ENCODE data around the gene CYP51A1.
"Not testable (repeated sequence)": the region's sequence is repeated elsewhere in the genome, so short reads cannot be mapped to it uniquely, and the experiment has no call there.

Gene CYP51A1

DNA sequence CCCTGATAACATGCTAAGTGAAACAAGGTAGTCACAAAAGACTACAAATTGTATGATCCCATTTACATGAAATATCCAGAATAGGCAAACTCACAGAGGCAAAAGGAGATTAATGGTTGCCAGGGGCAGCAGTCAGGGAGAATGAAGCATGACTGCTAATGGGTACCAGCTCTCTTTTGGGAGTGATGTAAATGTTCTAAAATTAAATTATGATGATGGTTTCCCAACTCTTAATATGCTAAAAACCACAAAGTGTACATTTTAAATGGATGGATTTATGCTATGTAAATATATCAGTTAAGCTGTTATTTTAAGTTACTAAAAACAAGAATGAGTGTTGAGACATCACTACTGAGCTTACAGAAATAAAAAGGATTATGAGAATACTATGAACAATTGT is 12.6 kb downstream of the CYP51A1 start:
- no peak for DNase-seq

DNA sequence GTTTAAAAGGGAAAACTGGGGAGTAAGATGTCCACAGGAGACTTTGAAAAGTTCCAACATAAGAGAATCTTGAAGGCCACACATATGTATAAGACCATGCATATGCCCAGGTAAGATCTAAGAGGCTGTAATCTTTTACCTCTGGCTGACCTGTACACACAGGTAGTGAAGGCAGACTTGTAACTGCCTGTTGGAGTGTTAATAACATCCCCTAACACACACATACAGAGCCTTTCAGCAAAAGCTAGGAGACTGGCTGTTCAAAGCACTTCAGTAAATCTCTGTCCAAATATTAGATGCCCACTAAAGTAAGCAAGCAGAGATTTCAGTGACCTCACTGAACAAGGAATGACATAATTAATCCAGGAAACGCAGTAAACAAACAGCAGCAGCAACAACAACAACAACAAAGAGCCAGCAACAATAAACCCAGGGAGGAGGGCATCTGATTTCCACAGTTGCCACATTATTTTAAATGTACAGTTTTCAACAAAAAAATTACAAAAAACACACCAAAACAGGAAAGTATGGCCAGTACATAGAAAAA is 15.0 kb downstream of the CYP51A1 start:
- DNase-seq = no peak

- DNase-seq = no peak
Measured at GRCh38 chr7:92116949-92117348, 17.3 kb downstream of the CYP51A1 start.

GRCh38 chr7:92115821-92116220 is 18.5 kb downstream of the CYP51A1 start:
- no peak for DNase-seq

DNA sequence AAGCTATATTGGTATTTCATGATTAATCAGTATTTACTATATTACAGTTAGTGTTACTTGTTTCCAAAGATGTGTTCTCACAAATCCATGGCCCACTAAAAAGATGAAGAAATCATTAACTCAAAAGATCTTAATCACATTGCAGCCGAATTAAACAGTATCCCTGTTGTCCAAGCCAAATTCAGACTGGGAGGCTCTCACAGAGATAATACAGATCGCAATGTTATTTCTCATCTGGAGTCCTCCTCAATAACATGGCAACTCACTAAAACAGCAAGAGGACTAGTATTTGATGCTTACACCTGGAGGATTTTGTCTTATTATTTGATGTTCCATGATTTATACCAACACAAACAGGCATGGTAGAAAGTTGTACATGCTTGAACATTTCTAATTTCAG is 23.4 kb downstream of the CYP51A1 start:
- DNase-seq = no peak

GRCh38 chr7:92108821-92109220 is 25.5 kb downstream of the CYP51A1 start:
- DNase-seq = no peak

DNA sequence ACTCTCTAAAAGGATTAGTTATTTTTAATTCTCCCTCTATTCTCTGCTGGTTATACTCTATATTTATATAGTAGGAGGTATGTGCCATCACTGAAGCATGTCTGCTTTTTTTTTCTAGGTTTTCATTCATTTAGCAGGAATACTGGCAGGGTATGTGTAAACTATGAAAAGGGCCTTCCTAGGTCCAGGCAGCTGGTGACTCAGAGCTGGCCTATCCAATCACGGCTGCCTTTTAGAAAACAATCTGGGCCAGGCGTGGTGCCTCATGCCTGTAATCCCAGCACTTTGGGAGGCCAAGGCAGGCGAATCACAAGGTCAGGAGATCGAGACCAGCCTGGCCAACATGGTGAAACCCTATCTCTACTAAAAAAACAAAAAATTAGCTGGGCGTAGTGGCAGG is 31.4 kb downstream of the CYP51A1 start:
- not testable (repeated sequence) for DNase-seq

DNA sequence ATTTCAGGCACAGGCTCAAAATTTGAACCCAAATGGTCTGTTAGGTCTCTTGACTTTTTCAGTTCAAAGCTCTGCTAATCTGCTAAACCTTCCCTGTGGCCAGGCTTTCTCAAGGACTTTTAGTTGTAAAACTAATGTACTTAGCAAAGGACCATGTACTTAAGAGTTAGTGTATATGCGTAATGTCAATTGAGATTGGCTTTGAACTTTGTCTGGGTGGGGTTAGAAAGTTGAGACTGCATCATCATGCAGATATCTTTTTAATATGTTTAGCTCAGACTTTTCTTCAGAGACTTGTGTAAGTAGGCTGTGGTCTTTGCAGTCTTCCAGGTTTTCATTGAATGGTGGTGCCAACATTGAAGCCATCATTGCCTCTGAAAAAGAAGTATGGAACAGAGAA is 33.7 kb downstream of the CYP51A1 start:
- DNase-seq = no peak

DNA sequence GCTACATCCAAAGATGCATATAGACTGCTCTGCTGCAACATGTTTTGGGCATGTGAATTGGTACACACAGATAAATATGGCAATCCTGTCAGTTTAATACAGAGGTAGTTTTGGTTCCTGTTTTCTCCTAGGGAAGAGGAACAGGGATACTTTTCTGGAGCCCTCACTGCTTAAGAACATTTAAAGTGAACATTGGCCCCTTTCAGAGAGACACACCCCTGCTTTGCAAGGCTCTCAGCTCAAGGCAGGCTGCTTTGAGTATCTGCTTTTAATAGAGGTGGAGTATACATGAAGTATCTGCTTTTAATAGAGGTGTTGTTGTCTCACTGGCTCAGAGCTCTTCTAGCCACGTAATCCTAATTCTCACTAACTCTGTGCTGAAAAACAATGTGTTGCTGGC is 38.9 kb downstream of the CYP51A1 start:
- no peak for DNase-seq

GRCh38 chr7:92092210-92092609 is 42.1 kb downstream of the CYP51A1 start:
- no peak for DNase-seq

- DNase-seq = no peak
Measured at GRCh38 chr7:92088266-92088665, 46.0 kb downstream of the CYP51A1 start.

DNA sequence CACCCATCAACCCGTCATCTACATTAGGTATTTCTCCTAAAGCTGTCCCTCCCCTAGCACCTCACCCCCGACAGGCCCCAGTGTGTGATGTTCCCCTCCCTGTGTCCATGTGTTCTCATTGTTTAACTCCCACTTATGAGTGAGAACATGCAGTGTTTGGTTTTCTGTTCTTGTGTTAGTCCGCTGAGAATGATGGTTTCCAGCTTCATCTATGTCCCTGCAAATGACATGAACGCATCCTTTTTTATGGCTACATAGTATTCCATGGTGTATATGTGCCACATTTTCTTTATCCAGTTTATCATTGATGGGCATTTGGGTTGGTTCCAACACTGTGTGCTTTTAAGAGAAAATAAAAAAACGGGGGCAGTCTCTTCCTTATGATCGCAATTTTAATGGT is 50.4 kb downstream of the CYP51A1 start:
- not testable (repeated sequence) for DNase-seq

- DNase-seq = no peak
Measured at GRCh38 chr7:92076509-92076908, 57.8 kb downstream of the CYP51A1 start.

DNA sequence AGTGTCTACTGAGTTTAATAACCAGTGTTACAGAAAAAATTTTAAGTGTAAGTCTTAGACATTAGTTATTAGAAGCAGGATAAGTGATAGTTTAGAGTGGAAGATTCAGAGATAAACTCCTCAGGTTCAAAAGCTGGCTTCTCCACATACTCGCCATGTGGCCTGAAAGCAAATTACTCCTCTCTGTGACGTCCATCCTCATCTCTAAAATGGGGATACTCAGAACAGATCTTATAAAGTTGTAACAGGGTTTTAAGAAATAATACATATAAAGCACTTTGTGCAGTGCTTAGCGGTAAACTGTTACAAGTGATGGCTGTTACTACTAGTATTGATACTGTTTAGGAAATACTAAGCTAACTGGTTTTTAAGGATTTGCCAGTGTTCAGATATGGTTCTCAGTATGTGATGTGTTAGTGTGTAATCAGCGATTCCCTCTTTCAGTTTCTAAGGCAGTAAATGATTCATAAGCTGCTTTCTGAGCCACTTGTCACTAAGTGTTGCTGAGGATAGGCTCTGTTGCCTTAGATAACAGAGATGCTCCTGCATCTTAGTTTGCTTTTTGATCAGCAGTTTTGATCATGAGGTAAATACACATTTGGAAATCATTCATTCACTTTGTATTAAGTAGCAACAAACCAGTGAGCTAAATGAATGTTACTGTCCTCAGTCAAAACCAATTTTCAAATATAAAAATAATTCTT is 58.7 kb downstream of the CYP51A1 start:
- no peak for DNase-seq

DNA sequence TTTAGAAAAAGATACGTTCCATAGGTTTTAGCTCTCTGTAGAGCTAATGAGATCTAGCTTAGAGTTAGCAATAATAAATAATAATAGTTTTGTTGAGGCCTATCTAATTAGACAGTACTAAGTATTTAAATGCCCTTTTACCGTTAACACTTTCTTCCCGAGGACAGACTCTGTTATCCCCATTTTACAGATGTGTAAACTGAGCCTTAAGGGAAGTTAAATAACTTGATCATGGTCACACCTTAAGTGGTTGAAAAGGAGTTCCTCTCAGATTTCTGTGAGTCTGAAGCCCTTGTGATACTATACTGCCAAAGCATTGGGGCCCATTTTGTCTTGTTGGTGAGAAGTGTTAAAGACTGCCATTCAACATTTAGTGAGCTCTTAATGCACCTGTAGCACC is 61.6 kb downstream of the CYP51A1 start:
- no peak for DNase-seq

DNA sequence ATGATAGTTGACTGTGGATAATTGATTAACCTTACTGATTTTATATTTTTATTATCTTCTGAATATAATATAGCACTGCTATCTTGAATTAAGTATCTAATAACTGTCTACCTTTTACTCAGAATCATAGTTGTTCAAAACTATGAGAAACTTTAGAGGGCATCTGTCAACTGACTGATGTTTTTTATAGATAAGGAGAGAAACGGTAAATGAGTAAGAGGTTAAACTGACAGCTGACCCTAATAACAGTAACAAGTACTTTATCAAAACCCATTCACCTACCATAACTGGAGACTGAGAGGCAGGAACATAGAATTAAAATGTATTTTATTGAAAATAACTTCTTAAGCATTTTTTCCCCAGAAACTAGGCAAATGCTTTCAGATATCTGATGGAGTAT is 62.2 kb downstream of the CYP51A1 start:
- no peak for DNase-seq

DNA sequence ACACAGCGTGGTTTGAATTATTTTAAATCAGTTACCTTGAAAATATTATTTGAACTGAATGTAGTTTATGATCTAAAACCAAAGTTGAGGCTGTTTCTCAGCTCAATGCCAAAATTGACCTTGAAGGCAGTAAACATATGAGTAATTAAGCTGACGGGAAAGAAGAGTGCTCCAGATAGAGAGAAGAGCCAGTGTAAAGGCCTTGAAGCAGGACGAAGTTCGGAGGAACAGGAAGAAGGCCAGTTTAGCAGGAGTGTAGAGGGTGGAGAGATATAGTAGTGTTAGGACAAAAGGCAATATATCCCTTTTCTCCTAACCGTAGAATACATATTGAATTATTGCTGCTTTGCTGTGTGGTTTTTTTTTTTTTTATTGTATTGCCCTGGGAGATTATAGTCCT is 63.2 kb downstream of the CYP51A1 start:
- DNase-seq = no peak

DNA sequence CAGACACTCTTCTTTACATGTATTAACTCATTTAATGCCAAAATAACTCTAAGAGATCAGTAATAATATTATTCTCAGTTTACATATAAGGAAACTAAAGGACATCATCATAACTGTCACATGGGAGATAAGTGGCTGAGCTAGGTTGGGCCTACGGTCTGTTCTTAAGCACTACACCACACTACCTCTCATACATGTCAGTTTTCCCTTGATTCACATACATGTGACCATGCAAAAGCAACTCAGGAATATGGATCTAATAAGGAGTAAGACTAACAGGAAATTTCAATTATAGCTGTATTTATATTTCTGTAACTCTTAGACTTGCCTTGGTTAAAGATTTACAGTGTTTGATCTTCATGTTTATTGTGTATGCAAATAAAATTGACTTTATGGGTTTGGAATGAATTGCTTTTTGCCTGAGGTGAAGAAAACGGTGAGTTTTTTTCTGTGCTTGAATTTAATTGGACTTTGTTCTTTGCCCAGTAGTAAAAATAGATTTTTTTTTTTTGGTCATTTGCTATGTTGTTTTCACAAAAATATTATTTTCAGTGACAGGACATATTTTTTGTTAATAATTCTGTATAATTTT is 69.7 kb downstream of the CYP51A1 start:
- no peak for DNase-seq
